Mammary epithelial cell (primary cell): Measurements from ENCODE around the gene CDK5.

Experiments used
- CTCF ChIP-seq, 2 donors: IDR thresholded peaks in 1 of 2; conservative IDR thresholded peaks in 1 of 2; 2 replicates each; pipeline ENCODE4 v1.5.1; 2011 to 2012; ENCODE audit warnings: inconsistent platforms in 2 of 2, low read length in 2 of 2, mild to moderate bottlenecking in 2 of 2, control low read depth in 1 of 2, low read depth in 1 of 2; ENCODE audit not compliant: insufficient read depth in 1 of 2; ENCODE audit errors: extremely low read depth in 1 of 2
- EZH2 ChIP-seq: IDR thresholded peaks from 2 replicates; pipeline ENCODE4 v1.6.1; 2012; ENCODE audit warnings: low read length, inconsistent platforms, borderline replicate concordance

DNA sequence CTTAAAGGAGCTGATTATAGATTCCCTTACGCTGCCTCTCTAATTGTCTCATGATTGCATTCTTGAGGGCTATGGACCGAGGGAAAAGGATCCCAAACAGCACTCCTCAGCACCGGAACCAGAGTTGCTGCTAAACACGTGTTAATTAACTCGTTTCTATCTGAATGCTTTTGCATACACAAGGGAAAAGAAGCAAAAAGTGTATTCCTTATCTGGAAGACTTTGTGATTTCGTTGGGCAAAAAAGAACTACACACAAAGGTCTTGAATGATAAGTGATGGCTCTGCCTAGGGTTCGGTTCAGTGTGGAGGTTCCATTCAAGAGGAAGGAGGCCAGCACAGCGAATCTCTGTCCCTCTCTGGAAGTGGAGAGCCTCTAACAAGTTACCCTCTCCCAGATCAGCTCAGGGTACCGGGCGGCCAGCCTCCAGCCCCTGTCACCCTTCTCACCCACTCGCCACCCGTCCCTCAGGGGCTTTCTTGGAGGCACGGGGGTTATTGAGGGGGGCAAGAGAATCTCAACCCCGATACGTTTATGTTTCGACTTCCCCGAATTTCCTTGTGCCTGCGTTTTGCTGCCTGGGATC, 1.2 kb upstream of the CDK5 start:
- TF ChIP-seq EZH2 = no peak
- no peak for TF ChIP-seq CTCF (conservative IDR thresholded peaks at IDR 0.05 in 1 of 2, IDR thresholded peaks at IDR 0.05 in 1 of 2; ENCODE audit: extremely low read depth in 1 of 2, insufficient read depth in 1 of 2, low read depth in 1 of 2, low read length in 2 of 2)
